ENCODE measurements around the gene TMC3.
"Not testable (repeated sequence)": the region's sequence is repeated elsewhere in the genome, so short reads cannot be mapped to it uniquely, and the experiment has no call there.

TMC3 gene

DNA sequence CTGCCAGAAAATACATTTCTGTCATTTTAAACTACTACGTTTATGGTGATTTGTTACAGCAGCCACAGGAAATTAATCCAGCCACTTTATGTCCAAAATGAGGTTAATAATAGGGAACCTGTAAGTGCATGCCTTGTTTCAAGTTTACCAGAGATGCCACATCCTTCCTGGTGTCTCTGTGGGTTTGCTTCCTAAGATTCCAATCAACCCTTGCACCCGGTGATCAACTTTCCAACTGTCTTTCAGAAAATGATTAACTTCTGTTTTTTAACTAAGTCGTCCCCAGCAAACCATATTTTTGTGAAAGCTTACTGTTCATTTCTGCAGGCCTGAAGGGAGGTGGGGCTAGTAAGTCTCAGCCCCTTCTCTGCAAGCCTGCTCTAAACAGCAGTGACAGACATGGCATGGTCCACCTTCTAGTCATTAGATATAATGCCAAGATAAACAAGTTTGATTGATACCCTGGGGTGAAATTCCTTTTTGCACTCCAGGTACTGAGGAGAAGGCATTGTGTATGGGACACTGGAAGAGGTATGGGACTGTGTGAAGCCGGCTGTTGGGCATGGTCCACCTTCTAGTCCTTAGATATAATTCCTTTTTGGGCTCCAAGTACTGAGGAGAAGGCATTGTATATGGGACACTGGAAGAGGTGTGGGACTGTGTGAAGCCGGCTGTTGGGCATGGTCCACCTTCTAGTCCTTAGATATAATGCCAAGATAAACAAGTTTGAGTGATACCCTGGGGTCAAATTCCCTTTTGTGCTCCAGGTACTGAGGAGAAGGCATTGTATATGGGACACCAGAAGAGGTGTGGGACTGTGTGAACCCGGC lies 11.1 kb upstream of the TMC3 start:
- DNase-seq = no peak

DNA sequence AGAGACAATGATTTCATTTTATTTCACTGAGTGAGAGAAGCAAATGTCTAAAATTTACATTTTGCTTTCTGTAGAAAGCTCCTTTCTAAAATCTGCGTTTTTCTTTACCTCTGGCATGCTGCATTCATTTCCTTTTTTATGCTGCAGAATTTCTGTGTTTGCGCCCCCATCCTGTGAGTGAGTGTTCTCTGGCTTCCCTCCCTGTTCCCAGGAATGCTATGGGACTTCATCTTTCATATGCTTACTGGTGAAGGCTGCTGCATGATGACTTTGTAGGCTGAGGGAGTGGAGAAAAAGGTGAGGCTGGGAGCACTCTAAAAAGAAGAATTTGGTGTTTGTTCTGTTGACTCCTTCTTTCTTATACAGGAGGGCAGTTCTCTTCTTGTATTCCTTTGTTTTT lies 7.7 kb upstream of the TMC3 start:
- DNase-seq = no peak

DNA sequence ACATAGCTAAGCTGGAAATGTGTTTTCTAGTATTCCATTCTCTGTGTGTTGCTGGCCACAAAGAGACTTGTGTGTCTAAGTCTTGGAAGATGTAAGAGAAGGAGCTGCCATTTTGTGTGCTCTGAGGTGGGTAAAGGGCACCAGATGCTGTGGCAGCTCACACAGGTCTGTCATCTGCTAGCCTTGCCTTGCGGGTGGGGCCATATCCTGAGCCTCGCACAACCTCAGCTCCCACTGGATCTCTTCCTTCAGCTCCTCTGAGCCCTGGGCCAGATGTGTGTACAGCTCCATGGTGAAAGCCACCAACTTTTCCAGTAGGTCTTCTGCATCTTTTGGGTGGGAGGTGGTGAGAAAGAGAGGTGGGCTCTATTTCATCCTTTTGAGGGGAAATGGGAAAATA lies 6.7 kb upstream of the TMC3 start:
- no peak for DNase-seq

DNA sequence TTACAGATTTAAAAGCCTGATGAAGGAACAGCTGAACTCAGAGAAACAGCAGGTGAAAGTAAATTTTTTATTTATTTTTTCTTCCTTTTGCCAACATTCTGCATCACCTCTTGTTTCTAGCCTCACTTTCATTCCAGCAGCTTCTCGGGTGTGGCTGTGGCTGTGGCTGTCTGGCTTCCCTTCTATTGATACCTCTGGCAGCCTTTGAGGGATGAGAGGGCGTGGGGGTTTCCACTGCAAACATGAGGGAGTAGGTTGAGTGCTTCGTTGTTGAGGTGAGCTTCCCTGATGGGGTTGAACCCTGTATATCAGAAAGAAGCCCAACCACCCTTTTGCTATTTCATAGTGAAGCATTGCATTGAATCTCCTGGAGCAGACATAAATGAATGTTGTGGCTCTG lies 6.2 kb upstream of the TMC3 start:
- no peak for DNase-seq

DNA sequence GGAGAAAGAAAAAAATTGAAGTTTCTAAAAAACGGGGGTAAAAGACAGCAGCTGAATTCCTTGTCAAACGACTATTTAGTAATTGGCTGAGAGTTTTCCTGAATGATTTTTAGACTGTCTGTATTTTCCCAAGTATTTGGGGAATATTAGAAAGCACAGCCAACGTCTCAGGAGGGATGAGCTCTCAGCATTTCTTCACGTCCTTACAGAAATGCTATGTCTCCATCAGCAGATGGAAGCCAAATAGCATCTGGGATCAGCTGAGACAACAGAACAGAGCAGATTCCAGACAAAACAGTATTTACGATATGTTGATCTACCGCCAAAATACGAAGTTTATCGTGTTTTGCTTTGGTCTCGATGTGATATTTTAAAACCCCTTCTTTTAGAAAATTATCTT lies 5.3 kb upstream of the TMC3 start:
- DNase-seq = no peak

- no peak for DNase-seq
Measured at GRCh38 chr15:81378443-81378842, 4.4 kb upstream of the TMC3 start.

DNA sequence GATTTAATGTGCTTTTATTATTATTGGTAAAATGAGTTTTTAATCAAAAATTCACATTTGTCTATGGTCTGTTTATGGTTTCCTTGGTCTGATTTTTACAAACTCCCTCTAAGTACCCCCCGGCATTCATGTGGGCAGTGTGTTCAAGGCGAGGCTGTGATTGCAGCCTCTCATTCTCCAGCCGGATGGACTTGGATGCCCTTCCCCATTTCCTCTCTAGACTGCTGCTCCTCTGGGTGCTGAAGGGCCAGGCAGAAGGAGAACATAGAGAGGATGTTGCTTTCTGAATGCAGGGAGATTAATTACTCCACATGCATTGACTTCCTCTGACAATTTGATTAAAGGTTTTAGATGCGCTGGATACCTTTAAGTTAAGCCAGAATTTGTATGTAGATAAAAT lies 3.9 kb upstream of the TMC3 start:
- no peak for DNase-seq

DNA sequence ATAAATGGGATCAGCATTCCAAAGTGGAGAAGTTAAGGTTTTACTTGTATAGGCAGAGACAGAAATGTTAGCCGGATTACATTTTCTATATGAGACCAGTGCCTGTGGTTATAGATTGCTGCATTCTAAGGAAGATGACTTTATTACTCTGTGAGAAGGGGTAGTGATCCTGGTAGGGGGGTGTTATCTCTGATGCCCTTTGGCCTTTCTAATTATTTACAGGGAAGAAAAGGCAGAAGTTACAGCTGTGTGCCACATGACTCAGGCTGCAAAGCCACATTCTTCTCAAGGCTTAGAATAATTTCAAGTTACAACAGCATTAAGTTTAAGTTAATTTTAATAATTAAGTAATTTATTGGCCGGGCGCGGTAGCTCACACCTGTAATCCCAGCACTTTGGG lies 2.2 kb upstream of the TMC3 start:
- no peak for DNase-seq

DNA sequence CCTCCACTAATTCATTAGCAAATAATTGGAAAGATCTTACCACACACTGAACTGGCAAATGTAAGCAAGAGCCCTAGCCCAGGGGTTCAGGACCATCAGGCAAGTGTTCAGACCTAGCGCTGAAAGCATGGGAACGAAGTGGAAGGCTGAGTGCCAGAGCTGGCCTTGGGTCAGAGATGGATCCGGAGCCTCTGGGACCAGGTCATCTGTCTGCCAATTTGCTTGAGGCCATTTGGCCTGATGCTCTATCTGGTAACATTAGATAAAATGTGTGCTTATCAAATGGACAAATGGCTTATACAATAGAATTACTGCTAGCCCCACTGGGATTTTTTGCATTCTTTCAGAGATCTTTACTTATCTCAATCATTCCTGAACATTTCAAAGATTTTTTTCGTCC lies 1.4 kb upstream of the TMC3 start:
- no peak for DNase-seq

DNA sequence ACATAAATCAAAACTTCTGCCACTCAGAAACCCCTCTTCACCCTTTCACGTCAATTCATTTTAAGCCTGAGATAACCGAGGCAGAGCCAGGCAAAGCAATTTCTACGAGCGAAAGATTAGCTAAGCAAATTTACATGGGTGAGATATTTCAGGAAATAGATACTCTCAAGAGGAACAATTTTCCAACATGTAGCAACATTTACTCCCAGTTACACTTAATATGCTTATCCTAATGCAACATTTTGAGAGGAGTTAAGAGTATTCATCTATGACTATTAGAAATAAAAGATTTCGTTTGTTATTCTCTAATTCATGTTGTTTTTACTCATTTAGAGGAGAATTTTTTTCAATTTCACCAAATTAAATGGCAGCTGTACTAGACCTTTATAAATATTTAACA lies 837 bp downstream of the TMC3 start:
- DNase-seq = no peak

DNA sequence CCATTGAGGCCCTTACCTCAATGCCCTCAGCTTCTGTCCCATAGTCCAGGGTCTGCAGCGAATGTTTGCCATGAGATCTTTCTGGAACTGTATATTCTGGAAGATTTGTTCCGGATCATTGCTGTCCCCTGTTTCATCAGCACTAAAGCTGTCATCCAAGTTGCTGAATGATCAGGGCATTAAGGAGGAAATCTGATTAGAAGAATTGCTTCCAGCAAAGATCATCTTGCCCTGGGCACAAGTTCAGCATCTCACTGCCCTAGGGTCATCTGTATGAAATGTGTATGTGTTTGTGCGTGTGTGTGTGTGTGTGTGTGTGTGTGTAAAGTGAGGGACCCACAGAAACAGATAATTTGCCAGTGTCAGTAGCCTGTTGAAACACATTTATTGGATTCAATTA lies 1.4 kb downstream of the TMC3 start:
- no peak for DNase-seq

GRCh38 chr15:81363718-81364500 lies 10.1 kb downstream of the TMC3 start:
- no peak for DNase-seq

GRCh38 chr15:81363276-81363675 lies 10.7 kb downstream of the TMC3 start:
- DNase-seq = no peak

GRCh38 chr15:81362790-81363189 lies 11.2 kb downstream of the TMC3 start:
- no peak for DNase-seq

DNA sequence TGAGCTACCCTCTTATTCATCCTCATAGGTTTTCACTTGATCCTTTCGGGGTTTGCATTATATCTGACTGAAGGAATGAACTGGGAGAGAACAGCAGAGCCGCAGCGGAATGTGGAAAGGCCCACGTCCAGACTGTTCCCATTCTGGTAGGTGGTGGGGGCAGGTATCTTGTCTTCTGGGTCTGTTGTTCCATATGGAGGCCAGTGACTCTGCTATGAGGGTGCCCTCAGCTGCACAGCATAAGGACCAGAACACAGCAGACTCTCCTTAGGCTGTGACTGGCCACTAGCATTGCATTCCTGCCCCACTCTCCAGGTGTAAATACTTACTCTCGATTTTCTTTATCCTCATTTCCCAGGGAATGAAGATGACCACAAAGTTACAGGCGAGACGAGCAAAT lies 12.1 kb downstream of the TMC3 start:
- no peak for DNase-seq

DNA sequence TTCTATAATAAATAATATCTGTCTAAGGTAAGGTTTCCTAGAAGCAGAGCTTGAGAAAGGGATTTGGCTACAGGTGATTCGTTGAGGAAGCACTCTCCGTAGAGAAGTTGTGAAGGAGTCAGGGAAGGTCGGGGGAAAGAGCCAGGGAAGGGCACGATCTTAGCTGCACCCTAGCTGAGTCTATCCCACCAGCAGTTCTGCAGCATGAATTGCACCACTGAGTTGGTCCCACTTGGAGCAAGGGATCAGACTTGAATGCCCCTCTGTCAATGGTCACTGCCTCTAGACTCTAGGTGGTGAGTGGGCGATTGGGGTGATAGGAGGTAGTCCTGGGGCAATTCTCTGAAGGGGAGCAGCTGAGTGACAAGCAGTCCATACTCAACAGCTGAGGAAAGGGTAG lies 13.5 kb downstream of the TMC3 start:
- DNase-seq = no peak

GRCh38 chr15:81358248-81358647 lies 15.8 kb downstream of the TMC3 start:
- DNase-seq = no peak

DNA sequence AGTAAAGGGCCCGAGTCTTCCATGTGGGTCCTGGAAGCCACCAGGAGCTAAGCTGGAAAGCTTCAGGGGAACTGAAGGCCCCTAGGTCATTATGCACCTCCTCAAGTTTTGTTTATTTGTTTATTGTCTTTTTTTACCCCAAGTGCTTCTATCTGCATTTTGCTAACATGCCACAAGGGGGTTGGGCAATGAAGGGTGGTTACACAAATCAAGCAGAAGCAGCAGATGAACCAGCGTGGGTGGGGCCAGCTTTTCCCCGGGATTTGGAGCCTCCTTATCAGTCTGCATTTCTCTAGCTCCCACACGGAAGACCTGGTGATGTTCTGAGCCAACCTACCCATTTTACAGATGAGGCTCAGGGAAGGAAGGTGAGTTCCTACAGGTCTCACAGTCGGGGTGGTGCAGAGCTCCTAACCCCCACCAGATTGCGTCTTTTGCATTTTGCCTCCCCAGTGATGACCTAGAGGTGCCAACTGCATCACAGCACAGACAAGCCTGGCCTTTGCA lies 16.8 kb downstream of the TMC3 start:
- no peak for DNase-seq

- no peak for DNase-seq
Measured at GRCh38 chr15:81356252-81356651, 17.8 kb downstream of the TMC3 start.

- no peak for DNase-seq
Measured at GRCh38 chr15:81351651-81352050, 22.4 kb downstream of the TMC3 start.

GRCh38 chr15:81349271-81349670 lies 24.7 kb downstream of the TMC3 start:
- no peak for DNase-seq

DNA sequence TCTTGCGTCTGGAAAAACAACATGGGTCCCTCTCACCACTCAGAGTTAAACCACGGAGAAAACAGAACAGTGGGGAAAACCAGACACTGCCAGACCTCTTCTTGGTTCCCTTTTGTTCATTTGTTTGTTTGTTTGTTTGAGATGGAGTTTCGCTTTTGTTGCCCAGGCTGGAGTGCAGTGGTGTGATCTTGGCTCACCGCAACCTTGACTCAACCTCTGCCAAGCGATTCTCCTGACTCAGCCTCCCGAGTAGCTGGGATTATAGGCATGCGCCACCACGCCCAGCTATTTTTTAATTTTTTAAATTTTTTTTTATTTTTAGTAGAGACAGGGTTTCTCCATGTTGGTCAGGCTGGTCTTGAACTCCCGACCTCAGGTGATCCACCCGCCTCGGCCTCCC lies 25.3 kb downstream of the TMC3 start:
- DNase-seq = not testable (repeated sequence)

- no peak for DNase-seq
Measured at GRCh38 chr15:81347910-81348309, 26.1 kb downstream of the TMC3 start.

GRCh38 chr15:81346611-81347010 lies 27.4 kb downstream of the TMC3 start:
- no peak for DNase-seq
